Lower leg skin (tissue), 4 donors: ENCODE results near the gene RCAN2. TPM values are rescaled to one million over a fixed set of nuclear protein-coding genes. Genes with fewer than 3 reads are reported as not detected.

Experiments used
- DNase-seq, 2 donors: peaks; one replicate each; pipeline ENCODE4 v3.0.0-alpha.2; 2019; ENCODE audit warnings: low spot score in 2 of 2
- H3K4me3 ChIP-seq: fragments of 200-600 bp; sonication (generic); 2 replicates; pipeline ENCODE4 v1.5.1; 2017; ENCODE audit warnings: mild to moderate bottlenecking, low read depth; ENCODE audit not compliant: poor library complexity, severe bottlenecking
- CTCF ChIP-seq, 3 donors: fragments of 450-650 bp; IDR thresholded peaks; one replicate each; pipeline ENCODE4 v1.5.1; 2016; ENCODE audit warnings: antibody characterized with exemption in 3 of 3, mild to moderate bottlenecking in 3 of 3, moderate library complexity in 2 of 3
- POLR2A ChIP-seq, 2 donors: fragments of 450-650 bp; IDR thresholded peaks; one replicate each; pipeline ENCODE4 v1.6.1; 2016 to 2017; ENCODE audit warnings: antibody characterized with exemption in 2 of 2, mild to moderate bottlenecking in 1 of 2, moderate library complexity in 1 of 2
- WGBS, 2 donors: methylation state at CpG; one replicate each; pipeline ENCODE4 v1.1.5; 2018; 5-methylcytosine and 5-hydroxymethylcytosine counted together
- intact Hi-C: fragments of 100-400 bp; cut with DNase I; formaldehyde crosslinking; loops from one replicate; pipeline ENCODE4 v1.15.0; 2023; ENCODE audit warnings: low total_unique reads
- total RNA-seq, 4 donors: library from RNA; depleted of rRNA; stranded (reverse); fragments of >200 nt; gene quantifications; one replicate each; pipeline ENCODE4 v1.1.0, GENCODE V29; 2016

RCAN2 gene
- total RNA-seq, 4 donors from 2014 or later, result 3.7 to 18.7 (median 12.8) TPM

GRCh38 chr6:46502486-46503119 lies 11.4 kb upstream of the RCAN2 start:
- DNase-seq, result peak in 1 of 2 donors; percentile 29
- TF ChIP-seq POLR2A (IDR thresholded peaks at IDR 0.05) (no peak), CTCF (IDR thresholded peaks at IDR 0.05) (no peak)
- intact Hi-C loops, result no loop called here
- H3K4me3 ChIP-seq, result no peak overlapping the region
- WGBS, 2 donors, result 67 to 68% methylated on average over 2 of the region's 2 CpGs

- no peak for DNase-seq
- TF ChIP-seq CTCF (IDR thresholded peaks at IDR 0.05) (no peak), POLR2A (IDR thresholded peaks at IDR 0.05) (no peak)
- 60 to 72% methylated on average over 8 of the region's 8 CpGs for WGBS, 2 donors
- intact Hi-C loops, result no loop called here
- no peak overlapping the region for H3K4me3 ChIP-seq
These were observed 10.2 kb upstream of the RCAN2 start for GRCh38 chr6:46501136-46502089.

- DNase-seq, result no peak
- H3K4me3 ChIP-seq, result no peak overlapping the region
- intact Hi-C loops, result no loop called here
- TF ChIP-seq CTCF (IDR thresholded peaks at IDR 0.05), result no peak
- TF ChIP-seq POLR2A (IDR thresholded peaks at IDR 0.05), result no peak
These were observed 9.1 kb upstream of the RCAN2 start for GRCh38 chr6:46500382-46500781.

- intact Hi-C loops, result no loop called here
- TF ChIP-seq POLR2A (IDR thresholded peaks at IDR 0.05) (no peak), CTCF (IDR thresholded peaks at IDR 0.05) (no peak)
- DNase-seq, result peak in 1 of 2 donors; percentile 91
- peak overlapping the region; percentile 63 for H3K4me3 ChIP-seq
- 5% methylated on average over 27 to 30 of the region's 30 CpGs for WGBS, 2 donors
These were observed 639 bp upstream of the RCAN2 start for GRCh38 chr6:46491628-46492547.

- intact Hi-C loops, result no loop called here
- WGBS, 2 donors, result 8 to 13% methylated on average over 20 to 38 of the region's 56 CpGs
- peak overlapping the region; percentile 63 for H3K4me3 ChIP-seq
- TF ChIP-seq POLR2A (IDR thresholded peaks at IDR 0.05), result no peak
- no peak for TF ChIP-seq CTCF (IDR thresholded peaks at IDR 0.05)
- peak in 1 of 2 donors; percentile 85 for DNase-seq
These were observed 636 bp downstream of the RCAN2 start for GRCh38 chr6:46490425-46491200.
